Nephron (organoid): Measurements from ENCODE around the gene DIDO1.
A peak's percentile ranks its signal among the peaks of the same experiment; 100 is the strongest.

Source experiments
- H3K27ac Mint-ChIP-seq, 3 experiments: 2 replicates each; pipeline ENCODE4 v1.8.0; 2020; ENCODE audit warnings: mixed read lengths in 3 of 3, mild to moderate bottlenecking in 2 of 3, moderate library complexity in 1 of 3
- H3K27me3 Mint-ChIP-seq: 2 replicates; pipeline ENCODE4 v1.8.0; 2021; ENCODE audit warnings: low read depth, mild to moderate bottlenecking, moderate library complexity, mixed read lengths
- H3K36me3 Mint-ChIP-seq: 2 replicates; pipeline ENCODE4 v1.8.0; 2020; ENCODE audit warnings: low read depth, mixed read lengths
- H3K4me1 Mint-ChIP-seq: 2 replicates; pipeline ENCODE4 v1.8.0; 2020; ENCODE audit warnings: mixed read lengths
- H3K4me3 Mint-ChIP-seq, 3 experiments: 2 replicates each; pipeline ENCODE4 v1.8.0; 2020; ENCODE audit warnings: mild to moderate bottlenecking in 3 of 3, mixed read lengths in 3 of 3, moderate library complexity in 2 of 3
- H3K9me3 Mint-ChIP-seq: 2 replicates; pipeline ENCODE4 v1.8.0; 2020; ENCODE audit warnings: mixed read lengths
- TF ChIP-seq, protein P1 (sequence below), 3 experiments: fragments of 200-600 bp; sonication (generic); IDR thresholded peaks; one replicate each; pipeline ENCODE4 v1.5.0; 2021; ENCODE audit warnings: antibody characterized with exemption in 3 of 3; ENCODE audit not compliant: unreplicated experiment in 3 of 3

Gene DIDO1

DNA sequence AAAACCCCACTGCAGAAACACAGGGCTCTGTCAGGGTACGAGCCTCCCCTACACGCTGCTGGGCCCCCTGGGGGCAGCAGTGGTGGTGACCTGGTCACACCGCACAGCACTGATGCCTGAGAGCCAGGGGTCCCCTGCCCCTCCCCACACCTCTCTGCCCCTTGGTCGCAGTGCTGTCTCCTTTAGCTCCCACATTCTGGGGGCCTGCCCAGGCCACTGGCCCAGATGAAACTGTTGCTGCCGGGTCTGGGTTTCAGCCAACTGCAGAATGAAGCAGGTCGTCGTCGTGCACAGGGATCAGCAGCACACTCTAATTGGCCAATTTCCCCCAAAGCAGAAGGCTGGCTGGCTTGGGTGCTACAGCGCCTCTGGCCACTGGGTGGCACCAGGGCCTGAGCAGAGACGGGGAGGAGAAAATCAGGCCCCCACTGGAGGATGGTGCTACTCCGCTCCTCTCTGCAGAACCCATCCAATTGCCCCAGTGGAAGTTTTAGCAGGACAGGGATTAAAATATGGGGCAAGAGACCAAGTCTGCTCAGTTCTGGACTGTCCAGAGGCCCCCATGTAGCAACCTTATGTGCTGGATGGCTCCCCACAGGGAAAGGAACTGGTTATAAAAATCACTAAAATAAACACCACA lies 26.1 kb downstream of the DIDO1 start:
- peak overlapping the region in 2 of 3 experiments; percentile 44 to 64 for H3K27ac Mint-ChIP-seq
- H3K4me1 Mint-ChIP-seq, result peaks cover 24% of the 10 kb centered on the region
- H3K9me3 Mint-ChIP-seq, result no peaks in the 10 kb centered on the region
- TF ChIP-seq, protein P1, sequence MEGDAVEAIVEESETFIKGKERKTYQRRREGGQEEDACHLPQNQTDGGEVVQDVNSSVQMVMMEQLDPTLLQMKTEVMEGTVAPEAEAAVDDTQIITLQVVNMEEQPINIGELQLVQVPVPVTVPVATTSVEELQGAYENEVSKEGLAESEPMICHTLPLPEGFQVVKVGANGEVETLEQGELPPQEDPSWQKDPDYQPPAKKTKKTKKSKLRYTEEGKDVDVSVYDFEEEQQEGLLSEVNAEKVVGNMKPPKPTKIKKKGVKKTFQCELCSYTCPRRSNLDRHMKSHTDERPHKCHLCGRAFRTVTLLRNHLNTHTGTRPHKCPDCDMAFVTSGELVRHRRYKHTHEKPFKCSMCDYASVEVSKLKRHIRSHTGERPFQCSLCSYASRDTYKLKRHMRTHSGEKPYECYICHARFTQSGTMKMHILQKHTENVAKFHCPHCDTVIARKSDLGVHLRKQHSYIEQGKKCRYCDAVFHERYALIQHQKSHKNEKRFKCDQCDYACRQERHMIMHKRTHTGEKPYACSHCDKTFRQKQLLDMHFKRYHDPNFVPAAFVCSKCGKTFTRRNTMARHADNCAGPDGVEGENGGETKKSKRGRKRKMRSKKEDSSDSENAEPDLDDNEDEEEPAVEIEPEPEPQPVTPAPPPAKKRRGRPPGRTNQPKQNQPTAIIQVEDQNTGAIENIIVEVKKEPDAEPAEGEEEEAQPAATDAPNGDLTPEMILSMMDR (IDR thresholded peaks at IDR 0.05; ENCODE audit: unreplicated experiment in 3 of 3), result peak; percentile 77 to 87 (median 85)
- H3K27me3 Mint-ChIP-seq, result no peaks in the 10 kb centered on the region
- peaks cover 42% of the 10 kb centered on the region for H3K36me3 Mint-ChIP-seq
- peak overlapping the region in 1 of 3 experiments; percentile 61 for H3K4me3 Mint-ChIP-seq

DNA sequence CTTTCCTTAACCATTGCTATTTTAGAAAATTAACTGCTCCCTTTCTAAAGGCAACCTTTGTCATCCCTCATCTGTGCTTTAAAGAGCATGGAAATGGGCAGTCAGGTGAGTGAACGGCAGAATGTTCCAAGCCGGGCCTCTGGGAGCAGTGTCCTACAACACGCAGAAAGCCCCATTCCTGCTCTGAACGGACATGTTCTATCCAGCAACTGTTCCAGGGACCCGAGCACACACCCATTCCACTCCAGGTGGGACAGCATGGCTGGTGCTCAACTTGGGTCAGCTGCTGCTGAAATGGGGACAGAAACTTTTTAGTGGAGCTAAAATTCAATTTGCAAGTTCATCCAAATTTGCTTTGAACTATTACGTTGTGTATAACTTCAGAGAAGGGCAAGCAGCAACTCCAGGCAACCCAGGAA lies 26.7 kb downstream of the DIDO1 start:
- H3K36me3 Mint-ChIP-seq, result peaks cover 42% of the 10 kb centered on the region
- H3K27ac Mint-ChIP-seq, result no peak overlapping the region
- peaks cover 24% of the 10 kb centered on the region for H3K4me1 Mint-ChIP-seq
- no peaks in the 10 kb centered on the region for H3K9me3 Mint-ChIP-seq
- H3K27me3 Mint-ChIP-seq, result no peaks in the 10 kb centered on the region
- TF ChIP-seq, protein P1 (IDR thresholded peaks at IDR 0.05; ENCODE audit: unreplicated experiment in 3 of 3), result no peak
- no peak overlapping the region for H3K4me3 Mint-ChIP-seq

DNA sequence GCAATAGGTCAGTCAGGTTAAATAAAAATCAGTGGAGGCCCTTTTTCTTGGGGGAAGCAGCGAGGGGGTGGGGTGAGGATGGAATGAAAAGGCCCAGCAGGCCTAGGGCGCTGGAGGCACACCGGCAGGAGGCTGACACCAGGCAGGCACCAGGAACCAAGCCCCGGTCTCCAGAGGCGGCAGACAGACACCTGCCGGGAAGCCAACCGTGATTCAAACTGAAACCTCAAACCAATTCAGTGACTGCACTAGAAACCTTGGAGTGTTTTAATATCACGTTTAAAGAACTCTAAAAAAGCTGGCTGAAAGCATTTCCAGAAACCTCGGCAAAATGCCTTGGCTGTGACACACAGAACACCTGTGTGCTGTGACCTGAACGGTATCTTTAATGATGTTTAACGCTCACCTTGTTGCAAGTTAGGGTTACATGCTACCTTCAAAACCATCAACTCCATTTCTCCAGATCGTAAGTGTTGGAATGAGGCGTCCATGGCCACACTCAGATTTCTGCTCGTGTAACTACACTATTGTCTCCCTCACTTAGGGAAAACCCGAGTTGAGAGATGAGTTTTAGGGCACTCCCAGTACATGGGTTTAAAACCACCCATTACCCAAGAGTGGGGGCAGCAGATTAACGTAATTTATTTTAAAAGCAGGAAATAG lies 27.2 kb downstream of the DIDO1 start:
- peaks cover 44% of the 10 kb centered on the region for H3K36me3 Mint-ChIP-seq
- H3K27me3 Mint-ChIP-seq, result no peaks in the 10 kb centered on the region

DNA sequence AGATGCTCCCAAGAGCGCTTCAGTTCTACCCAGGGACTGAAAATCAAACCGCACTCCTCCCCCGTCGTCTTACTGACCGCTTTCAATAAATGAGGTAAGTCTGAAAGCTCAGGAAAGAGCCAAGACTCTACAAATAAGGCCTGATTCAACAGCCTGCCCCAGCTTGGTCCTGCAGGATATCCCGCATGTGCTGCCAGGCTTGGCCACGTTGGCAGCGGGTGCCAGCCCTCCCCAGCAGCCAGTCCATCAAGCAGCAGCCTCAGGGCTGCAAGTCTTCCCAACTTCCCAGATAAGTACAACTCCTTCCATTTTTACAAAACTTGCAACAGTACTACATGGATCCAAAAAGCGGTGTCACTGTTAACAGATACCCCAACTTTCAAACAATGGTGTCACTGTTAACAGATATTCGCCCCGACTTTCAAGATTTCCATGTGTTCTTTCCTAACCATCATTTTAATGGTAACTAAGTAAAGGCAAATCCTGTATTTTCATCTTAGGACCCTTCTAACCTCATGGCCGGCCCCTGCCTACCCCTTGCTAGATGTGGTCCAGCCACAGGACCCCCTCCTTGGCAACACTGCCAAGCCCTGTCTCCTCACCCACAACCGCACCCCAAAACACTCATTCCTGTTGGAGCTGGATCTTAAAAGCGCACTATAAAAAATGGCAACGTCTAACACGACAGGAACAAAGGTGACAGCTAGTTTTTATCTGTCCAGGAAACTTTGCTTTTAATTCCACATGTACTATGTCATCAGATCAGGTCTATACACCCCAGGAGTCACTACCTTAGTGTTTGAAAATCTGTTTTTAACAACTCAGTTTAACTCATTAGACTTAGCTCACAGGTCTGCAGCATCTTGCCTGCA lies 28.0 kb downstream of the DIDO1 start:
- TF ChIP-seq, protein P1 (IDR thresholded peaks at IDR 0.05; ENCODE audit: unreplicated experiment in 3 of 3), result no peak
- Mint-ChIP-seq H3K4me3 (no peak overlapping the region), H3K36me3 (peaks cover 42% of the 10 kb centered on the region), H3K27ac (no peak overlapping the region), H3K4me1 (peaks cover 24% of the 10 kb centered on the region), H3K27me3 (no peaks in the 10 kb centered on the region), H3K9me3 (no peaks in the 10 kb centered on the region)

More for the DNA sequence above, 27.2 kb downstream of the DIDO1 start:
- H3K27ac Mint-ChIP-seq, result no peak overlapping the region
- peaks cover 24% of the 10 kb centered on the region for H3K4me1 Mint-ChIP-seq
- no peak overlapping the region for H3K4me3 Mint-ChIP-seq
- no peaks in the 10 kb centered on the region for H3K9me3 Mint-ChIP-seq
- TF ChIP-seq, protein P1 (IDR thresholded peaks at IDR 0.05; ENCODE audit: unreplicated experiment in 3 of 3), result no peak

DNA sequence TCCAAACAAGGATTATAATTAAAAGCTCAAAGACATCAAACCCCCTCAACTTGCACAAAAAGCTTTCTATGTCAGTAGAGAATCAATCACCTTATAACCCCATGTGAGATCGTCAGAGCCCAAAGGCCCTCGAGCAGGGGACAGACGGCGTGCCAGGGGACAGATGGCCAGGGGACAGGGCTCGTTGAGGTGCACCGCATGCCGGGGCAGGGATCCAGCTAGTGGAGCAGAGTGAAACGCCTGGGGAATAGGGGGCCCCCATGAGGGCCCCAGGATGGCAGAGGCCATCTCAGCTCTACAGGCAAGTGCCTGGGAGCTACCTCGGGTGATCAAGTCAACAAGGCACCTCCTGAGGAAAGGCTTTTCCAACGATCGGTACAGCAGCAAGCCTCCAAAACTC lies 28.6 kb downstream of the DIDO1 start:
- peaks cover 24% of the 10 kb centered on the region for H3K4me1 Mint-ChIP-seq
- no peak overlapping the region for H3K27ac Mint-ChIP-seq
- H3K9me3 Mint-ChIP-seq, result no peaks in the 10 kb centered on the region
- H3K36me3 Mint-ChIP-seq, result peaks cover 43% of the 10 kb centered on the region
- TF ChIP-seq, protein P1 (IDR thresholded peaks at IDR 0.05; ENCODE audit: unreplicated experiment in 3 of 3), result no peak
- H3K4me3 Mint-ChIP-seq, result no peak overlapping the region
- no peaks in the 10 kb centered on the region for H3K27me3 Mint-ChIP-seq
